Measurements from ENCODE around the gene IDUA. TPM values are rescaled to one million over a fixed set of nuclear protein-coding genes. Genes with fewer than 3 reads are reported as not detected.

Gene IDUA
- total RNA-seq, 4 donors from 2014 or later, result 10.4 to 23.1 (median 11.5) TPM

DNA sequence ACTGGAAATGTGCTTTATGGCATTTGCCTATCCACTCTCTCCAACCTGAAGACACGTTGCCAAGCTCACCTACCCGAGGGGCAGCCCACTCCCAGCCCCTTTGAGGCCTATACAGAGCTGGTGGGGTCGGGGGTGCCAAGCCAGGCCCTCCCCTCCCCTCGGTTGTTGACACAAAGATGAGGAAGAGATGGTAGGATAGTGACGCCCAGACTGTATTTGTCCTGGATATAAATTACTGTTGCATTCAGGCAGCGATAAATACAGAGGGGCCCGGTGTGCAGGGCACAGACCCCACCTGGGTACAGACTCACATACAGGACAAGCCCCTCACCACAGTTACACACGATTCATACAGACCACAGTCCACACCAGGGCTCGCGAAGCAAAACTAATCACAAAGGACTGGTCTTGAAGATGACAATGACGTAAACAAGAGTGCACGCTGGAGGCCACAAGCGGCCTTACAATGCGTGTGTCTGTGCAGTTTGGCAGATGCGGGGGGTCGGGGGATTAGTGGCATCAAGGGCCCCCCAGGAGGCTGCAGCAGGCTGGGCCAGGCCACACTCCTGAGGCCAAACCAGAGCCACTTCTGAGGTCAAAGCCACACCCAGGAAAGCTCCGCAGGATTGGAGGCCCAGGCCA lies 28.0 kb upstream of the IDUA start:
- H3K4me3 ChIP-seq, result no peak overlapping the region
- WGBS, result 83% methylated on average over 16 of the region's 17 CpGs

DNA sequence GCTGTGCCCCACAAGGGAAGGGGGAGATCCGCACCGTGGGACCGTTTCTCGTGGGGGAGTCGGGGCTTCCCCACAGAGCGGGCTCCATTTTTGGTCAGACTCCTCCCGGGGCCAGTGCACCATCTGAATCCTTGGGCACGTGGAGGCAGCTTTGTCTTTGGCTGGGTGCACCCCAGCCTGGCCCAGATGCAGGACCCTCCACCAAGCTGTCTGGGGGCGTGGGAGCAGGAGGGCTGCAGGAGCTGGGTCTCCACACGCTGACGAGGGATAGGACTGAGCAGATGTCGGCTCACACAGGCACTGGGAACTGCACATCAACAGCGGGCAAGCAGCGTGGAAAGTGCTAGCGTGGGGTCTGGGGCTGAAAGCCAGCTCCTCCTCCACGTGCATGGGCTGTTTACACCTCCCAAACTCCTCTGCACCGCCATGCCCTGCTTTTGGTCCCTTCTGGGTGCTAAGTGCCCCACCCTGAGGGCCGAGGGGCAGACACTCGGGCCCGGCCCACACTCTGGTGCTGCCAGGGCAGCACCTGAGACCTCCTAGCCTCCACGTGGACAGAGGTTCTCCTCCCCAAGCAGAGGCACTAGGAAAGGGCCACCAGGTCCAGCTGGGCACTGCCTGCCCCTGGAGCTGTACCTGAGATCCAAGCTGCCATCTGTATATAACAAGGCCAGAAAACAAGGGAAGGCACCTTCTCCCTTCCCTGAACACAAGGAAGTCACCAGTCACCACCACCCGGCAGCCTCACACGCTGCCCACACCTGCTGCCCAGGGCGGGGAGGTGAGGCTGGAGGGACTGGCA lies 27.3 kb upstream of the IDUA start:
- WGBS, result 89% methylated on average over 6 of the region's 24 CpGs
- H3K4me1 ChIP-seq, result no peaks in the 10 kb centered on the region

More for the DNA sequence above, 28.0 kb upstream of the IDUA start:
- TF ChIP-seq POLR2A (IDR thresholded peaks at IDR 0.05; ENCODE audit: low read depth) (no peak), POLR2AphosphoS5 (IDR thresholded peaks at IDR 0.05) (no peak), EP300 (IDR thresholded peaks at IDR 0.05) (no peak)
- TF ChIP-seq, protein P1, sequence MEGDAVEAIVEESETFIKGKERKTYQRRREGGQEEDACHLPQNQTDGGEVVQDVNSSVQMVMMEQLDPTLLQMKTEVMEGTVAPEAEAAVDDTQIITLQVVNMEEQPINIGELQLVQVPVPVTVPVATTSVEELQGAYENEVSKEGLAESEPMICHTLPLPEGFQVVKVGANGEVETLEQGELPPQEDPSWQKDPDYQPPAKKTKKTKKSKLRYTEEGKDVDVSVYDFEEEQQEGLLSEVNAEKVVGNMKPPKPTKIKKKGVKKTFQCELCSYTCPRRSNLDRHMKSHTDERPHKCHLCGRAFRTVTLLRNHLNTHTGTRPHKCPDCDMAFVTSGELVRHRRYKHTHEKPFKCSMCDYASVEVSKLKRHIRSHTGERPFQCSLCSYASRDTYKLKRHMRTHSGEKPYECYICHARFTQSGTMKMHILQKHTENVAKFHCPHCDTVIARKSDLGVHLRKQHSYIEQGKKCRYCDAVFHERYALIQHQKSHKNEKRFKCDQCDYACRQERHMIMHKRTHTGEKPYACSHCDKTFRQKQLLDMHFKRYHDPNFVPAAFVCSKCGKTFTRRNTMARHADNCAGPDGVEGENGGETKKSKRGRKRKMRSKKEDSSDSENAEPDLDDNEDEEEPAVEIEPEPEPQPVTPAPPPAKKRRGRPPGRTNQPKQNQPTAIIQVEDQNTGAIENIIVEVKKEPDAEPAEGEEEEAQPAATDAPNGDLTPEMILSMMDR (IDR thresholded peaks at IDR 0.05), result no peak
- no peak overlapping the region for H3K27ac ChIP-seq (replicated peaks in 1 of 4)
- intact Hi-C loops (cut with DNase I), result no loop called here
- H3K27me3 ChIP-seq, result no peaks in the 10 kb centered on the region
- no peaks in the 10 kb centered on the region for H3K4me1 ChIP-seq
- peaks cover 13 to 97% (median 77%) of the 10 kb centered on the region in 4 donors for H3K36me3 ChIP-seq
- H3K9me3 ChIP-seq, result no peaks in the 10 kb centered on the region
- DNase-seq (ENCODE audit: extremely low spot score), result no peak

DNA sequence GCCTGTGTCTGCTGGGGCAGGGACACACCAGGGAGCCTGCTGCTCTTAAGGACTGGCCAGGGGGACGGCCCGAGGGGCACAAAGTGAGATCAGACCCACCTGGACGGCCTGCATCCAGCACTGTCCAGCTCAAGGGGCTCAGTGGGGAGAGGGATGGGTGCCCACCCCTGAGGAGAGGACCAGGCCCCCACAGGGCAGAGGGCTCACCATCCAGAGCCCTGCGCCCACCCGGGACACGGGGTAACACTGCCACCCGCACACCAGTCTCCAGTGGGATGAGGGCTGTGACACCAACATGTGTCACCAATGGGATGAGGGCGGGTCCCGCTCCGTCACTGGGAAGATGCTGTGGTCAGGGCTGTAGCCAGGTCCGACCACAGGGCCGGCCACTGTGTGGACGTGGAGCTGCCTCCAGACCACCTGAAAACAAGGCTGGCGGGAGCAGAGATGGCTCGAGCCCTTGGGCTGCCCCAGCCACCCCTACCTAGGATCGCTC lies 26.7 kb upstream of the IDUA start:
- no peak for DNase-seq (ENCODE audit: extremely low spot score)
- no peak for TF ChIP-seq EP300 (IDR thresholded peaks at IDR 0.05)
- TF ChIP-seq, protein P1 (IDR thresholded peaks at IDR 0.05), result no peak
- TF ChIP-seq POLR2AphosphoS5 (IDR thresholded peaks at IDR 0.05), result no peak
- TF ChIP-seq POLR2A (IDR thresholded peaks at IDR 0.05; ENCODE audit: low read depth), result no peak
- Histone ChIP-seq H3K4me1 (no peaks in the 10 kb centered on the region), H3K36me3 (peaks cover 9 to 95% (median 73%) of the 10 kb centered on the region in 4 donors), H3K4me3 (no peak overlapping the region), H3K9me3 (no peaks in the 10 kb centered on the region), H3K27ac (replicated peaks in 1 of 4) (no peak overlapping the region), H3K27me3 (no peaks in the 10 kb centered on the region)
- intact Hi-C loops (cut with DNase I), result no loop called here
- WGBS, result 57% methylated on average over 4 of the region's 16 CpGs

More for the DNA sequence above, 27.3 kb upstream of the IDUA start:
- H3K27me3 ChIP-seq, result no peaks in the 10 kb centered on the region
- peaks cover 10 to 95% (median 73%) of the 10 kb centered on the region in 4 donors for H3K36me3 ChIP-seq
- no peak overlapping the region for H3K27ac ChIP-seq (replicated peaks in 1 of 4)
- DNase-seq (ENCODE audit: extremely low spot score), result no peak
- no peaks in the 10 kb centered on the region for H3K9me3 ChIP-seq
- TF ChIP-seq POLR2A (IDR thresholded peaks at IDR 0.05; ENCODE audit: low read depth) (no peak), EP300 (IDR thresholded peaks at IDR 0.05) (no peak), POLR2AphosphoS5 (IDR thresholded peaks at IDR 0.05) (no peak)
- TF ChIP-seq, protein P1 (IDR thresholded peaks at IDR 0.05), result no peak
- H3K4me3 ChIP-seq, result no peak overlapping the region
- intact Hi-C loops (cut with DNase I), result no loop called here

DNA sequence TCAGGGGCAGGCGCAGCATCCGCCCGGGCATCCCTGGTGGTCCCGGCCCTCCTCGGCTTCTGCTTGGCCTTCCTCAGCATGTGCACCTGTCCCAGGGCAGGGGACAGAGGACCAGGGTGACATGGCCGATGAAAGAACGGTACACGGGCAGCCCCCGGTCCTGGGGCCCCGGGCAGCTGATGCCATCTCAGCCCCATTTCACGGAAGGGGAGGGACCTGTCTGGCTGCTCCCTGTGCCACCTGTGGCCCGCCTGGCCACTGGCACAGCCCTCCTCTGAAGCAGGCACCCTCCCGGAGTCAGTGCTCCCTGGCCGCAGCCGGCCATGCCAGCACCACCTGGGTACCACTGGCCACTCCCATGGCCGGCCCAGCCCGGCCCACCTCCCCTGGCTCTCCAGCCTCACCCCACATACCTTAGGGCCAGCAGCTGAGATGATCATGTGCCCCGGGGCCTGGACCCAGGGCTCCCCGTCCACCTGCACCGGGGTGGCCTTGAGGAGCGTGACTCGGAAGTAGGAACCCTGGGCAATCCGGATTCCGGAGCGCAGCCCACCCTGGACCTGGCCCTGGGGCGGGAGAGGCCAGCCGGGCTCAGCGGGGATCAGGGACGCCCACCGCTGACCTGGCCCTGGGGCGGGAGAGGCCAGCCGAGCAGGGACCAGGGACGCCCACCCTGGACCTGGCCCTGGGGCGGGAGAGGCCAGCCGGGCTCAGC lies 26.1 kb upstream of the IDUA start:
- intact Hi-C loops (cut with DNase I), result no loop called here
- Histone ChIP-seq H3K27ac (replicated peaks in 1 of 4) (no peak overlapping the region), H3K36me3 (peaks cover 9 to 95% (median 73%) of the 10 kb centered on the region in 4 donors), H3K9me3 (no peaks in the 10 kb centered on the region), H3K4me1 (no peaks in the 10 kb centered on the region), H3K4me3 (no peak overlapping the region), H3K27me3 (no peaks in the 10 kb centered on the region)
- TF ChIP-seq, protein P1 (IDR thresholded peaks at IDR 0.05), result no peak
- TF ChIP-seq POLR2AphosphoS5 (IDR thresholded peaks at IDR 0.05) (no peak), POLR2A (IDR thresholded peaks at IDR 0.05; ENCODE audit: low read depth) (no peak)
- 94% methylated on average over 16 of the region's 35 CpGs for WGBS
- no peak for DNase-seq (ENCODE audit: extremely low spot score)
